Amniotic epithelial cell (primary cell): ENCODE results near the gene CC2D1A.
"Not testable (repeated sequence)": the region's sequence is repeated elsewhere in the genome, so short reads cannot be mapped to it uniquely, and the experiment has no call there.

Experiments
- DNase-seq: peaks from one replicate; pipeline ENCODE4 v3.0.0-alpha.2; 2010; ENCODE audit warnings: low read depth

CC2D1A gene

GRCh38 chr19:13962699-13963602, 57.0 kb downstream of the CC2D1A start:
- peak; percentile 39 for DNase-seq

DNA sequence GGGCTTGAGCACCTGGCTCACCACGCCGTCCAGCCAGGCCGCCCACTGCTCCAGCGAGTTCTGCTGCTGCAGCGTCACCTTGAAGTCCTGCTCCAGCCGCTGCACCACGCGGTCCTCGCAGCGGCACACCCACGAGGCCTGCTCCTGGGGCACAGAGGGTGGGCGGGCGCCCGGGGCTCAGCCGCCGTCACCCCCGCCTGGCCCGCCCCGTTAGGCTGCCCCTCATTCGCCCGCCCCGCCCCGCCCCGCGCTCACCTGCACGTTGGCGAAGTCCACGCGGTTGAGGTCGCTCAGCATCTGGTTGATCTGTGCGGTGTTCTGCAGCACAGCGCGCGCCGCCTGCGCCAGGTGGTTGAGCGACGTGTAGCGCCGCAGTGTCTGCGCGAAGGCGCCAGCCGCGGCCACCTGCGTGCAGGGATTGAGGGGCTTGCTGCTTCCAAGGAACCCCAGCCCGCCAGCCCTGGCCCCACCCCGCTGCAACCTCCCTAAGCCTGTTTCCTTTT, 57.7 kb downstream of the CC2D1A start:
- no peak for DNase-seq

DNA sequence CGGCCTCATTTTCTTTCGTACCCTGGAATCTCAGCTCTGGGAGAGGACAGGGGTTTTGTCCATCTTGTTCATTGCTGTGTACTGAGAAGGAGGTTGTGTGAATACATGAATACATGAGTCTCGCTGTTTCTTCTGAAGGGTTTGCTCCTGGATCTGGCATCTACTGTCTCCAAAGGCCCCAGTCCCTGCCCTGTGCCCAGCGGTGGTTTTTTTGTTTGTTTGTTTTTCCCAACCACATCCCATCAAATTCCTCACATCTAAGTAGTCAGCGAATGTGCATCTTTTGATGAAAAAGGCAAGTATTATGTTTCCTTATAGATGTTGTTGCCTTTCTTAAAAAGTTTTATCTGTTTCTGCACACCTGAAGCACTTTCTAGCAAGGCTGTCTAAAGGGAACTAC, 58.8 kb downstream of the CC2D1A start:
- no peak for DNase-seq

DNA sequence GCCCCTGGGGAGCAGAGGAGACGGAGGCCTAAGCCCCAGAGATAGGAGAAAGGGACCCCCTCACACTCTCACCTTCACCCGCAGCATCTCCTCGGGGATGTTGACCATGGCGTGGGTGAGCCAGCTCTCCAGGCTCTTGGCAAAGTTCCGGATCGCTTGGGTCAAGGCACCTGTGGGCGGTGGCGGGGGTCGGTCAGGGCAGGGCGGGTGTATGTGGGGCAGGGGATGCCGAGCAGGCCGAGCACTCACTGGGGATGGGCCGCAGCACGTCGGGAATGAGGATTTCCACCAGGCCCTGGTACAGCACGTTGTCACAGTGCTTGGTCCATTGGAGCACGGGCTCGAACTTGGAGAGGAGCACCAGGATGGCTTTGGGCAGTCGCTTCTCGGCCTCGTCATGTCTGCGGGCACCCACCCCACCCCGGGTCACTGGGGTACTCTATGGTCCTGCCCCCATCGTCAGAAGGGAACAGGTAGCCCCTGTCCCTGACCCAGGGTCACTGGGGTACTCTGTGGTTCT, 59.4 kb downstream of the CC2D1A start:
- DNase-seq, result no peak

DNA sequence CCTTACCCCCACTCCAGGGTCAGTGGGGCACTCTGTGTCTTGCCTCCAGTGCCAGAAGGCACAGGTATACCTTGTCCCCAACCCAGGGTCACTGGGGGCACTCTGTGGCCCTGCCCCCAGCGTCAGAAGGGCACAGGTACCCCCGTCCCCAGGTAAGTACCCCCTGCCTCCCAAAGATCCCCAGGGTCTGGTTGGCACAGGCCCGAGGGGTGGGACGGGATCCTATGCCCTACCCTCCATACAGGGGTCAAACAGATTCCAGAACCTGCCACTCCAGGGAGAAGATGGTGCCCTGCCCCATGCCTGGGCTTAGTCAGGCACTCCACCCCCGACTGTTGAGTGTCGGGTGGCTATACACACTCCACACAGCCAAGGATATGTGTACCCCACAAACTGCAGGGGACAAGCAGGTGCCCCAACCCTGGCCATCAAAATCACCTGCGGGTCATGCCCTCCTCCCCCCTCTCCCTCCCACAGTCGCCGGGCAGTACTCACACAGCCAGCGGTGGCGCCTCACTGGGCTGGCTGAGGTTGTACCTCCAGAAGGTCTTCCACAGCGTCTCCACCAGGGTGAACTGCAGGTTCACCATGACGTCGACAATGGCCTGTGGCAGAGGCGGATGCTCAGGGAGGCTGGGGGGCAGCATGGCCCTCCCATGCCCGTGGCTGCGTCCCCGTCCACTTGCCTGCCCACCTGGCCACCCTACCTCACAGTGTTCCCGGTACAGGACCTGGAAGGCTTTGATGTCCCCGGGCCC, 60.1 kb downstream of the CC2D1A start:
- no peak for DNase-seq

- DNase-seq, result no peak
These were observed 60.7 kb downstream of the CC2D1A start for GRCh38 chr19:13966684-13967128.

DNA sequence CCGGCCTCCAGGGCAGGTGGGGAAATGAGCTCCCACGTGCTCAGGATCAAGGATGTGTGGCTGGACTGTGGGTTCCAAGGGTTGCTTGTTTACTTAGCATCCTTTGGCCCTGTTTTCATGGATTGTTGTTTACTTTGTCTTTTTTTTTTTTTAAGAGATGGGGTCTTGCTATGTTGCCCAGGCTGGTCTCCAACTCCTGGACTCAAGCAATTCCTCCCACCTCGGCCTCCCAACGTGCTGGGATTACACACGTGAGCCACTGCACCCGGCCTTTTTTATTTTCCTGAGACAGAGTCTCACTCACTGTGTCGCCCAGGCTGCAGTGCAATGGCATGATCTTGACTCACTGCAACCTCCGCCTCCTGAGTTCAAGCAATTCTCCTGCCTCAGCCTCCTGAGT, 61.2 kb downstream of the CC2D1A start:
- not testable (repeated sequence) for DNase-seq

- no peak for DNase-seq
These were observed 62.5 kb downstream of the CC2D1A start for GRCh38 chr19:13968383-13968935.

DNA sequence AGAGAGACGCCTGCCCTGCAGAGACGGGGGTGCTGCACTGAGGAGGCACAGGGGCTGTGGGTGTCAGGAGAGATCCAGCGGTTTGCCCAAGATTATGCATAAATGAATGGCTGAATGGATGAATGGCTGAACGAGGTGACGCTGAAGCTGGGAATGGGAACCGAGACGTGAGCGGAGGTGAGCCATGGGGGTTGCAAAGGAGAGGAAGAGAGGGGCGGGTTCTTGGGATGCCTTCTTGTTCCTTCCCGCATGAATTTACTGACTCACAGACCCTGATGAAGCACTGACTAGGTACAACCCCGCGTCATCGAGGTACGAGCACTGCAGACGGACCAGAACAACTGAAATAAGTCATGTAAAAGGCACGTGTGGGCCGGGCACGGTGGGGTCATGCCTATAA, 63.0 kb downstream of the CC2D1A start:
- no peak for DNase-seq

GRCh38 chr19:13969897-13970296, 63.9 kb downstream of the CC2D1A start:
- DNase-seq, result no peak

DNA sequence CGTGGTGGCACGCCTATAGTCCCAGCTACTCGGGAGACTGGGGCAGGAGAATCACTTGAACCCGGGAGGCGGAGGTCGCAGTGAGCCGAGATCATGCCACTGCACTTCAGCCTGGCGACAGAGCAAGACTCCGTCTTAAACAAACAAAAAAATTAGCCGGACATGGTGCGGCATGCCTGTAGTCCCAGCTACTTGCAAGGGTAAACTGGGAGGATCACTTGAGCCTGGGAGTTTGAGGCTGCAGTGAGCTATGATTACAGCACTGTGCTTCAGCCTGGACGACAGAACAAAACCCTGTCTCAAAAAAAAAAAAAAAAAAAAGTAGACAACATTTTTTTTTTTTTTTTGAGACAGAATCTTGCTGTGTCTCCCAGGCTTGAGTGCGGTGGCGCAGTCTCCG, 65.9 kb downstream of the CC2D1A start:
- DNase-seq, result not testable (repeated sequence)

GRCh38 chr19:13972368-13973155, 66.6 kb downstream of the CC2D1A start:
- DNase-seq, result no peak

DNA sequence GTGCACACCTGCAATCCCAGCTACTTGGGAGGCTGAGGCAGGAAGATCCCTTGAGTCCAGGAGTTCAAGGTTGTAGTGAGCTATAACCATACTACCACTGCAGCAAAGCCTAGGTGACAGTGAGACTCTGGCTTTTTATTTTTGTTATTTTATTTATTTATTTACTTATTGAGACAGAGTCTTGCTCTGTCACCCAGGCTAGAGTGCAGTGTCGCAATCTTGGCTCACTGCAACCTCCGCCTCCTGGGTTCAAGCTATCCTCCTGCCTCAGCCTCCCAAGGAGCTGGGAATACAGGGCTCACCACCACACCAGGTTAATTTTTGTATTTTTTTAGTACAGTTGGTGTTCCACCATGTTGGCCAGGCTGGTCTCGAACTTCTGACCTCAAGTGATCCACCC, 67.5 kb downstream of the CC2D1A start:
- not testable (repeated sequence) for DNase-seq

- DNase-seq, result peak; percentile 60
These were observed 68.1 kb downstream of the CC2D1A start for GRCh38 chr19:13974073-13974472.

- no peak for DNase-seq
These were observed 69.9 kb downstream of the CC2D1A start for GRCh38 chr19:13975870-13976269.

- no peak for DNase-seq
These were observed 70.4 kb downstream of the CC2D1A start for GRCh38 chr19:13976446-13976845.

DNA sequence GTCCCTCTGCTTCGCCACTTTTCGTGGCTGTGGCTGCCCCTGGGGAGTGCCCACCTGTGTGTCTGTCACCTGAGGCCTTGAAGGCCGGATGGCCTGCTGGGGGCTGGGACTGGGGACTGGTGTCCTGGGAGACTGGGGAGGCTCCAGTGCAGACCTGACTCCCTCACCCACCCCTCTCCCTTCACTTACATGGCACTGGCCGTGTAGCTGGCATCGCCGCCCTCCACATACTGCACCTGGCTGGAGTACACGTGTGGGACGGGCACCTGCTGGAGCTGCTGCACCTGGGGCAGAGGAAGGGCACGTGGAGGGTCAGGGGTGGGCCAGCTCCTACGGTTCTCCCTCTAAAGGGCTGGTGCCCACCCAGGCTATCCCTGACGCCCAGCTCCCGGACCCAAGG, 71.8 kb downstream of the CC2D1A start:
- DNase-seq, result no peak

GRCh38 chr19:13978351-13979243, 72.6 kb downstream of the CC2D1A start:
- DNase-seq, result peak; percentile 53

DNA sequence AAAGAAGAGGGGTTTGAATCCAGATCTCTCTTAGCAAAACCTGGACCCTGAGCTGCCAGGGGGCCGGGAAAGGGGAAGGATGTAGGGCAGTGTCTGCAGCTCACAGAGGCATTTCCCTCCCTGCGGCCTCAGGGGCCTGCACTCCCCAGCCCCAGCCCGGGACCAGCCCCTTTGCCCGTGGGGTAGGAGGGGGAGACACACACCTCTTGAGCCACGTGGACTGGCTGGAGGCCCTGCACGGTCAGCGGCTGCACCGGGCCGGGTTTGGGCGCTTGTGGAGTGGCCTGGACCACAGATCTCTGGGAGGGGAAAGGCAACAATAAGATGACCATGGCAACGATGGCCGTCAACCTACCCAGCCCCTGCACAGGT, 73.2 kb downstream of the CC2D1A start:
- no peak for DNase-seq

DNA sequence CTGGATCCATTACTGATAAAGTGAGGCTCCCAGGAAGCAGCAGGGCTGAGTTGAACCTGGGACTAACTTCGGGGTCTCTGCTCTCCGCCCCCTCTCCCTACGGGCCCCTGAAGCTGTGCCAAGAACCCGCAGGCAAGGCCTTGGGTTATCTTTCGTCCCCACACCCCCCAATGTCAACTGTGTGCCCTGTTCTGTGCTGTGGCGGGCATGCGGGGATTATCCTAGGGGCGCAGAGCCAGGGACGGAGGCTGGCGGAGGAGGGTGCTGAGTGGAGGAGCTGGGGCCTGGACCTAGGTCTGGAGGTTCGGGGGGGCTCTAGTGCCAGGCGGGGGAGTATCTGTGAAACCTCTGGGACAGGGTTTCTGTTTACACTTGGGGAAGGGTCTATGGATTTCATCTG, 73.7 kb downstream of the CC2D1A start:
- no peak for DNase-seq

GRCh38 chr19:13980340-13980739, 74.3 kb downstream of the CC2D1A start:
- no peak for DNase-seq
